HL-60 (cell line): ENCODE measurements around the gene HSD3B1.
A peak's percentile ranks its signal among the peaks of the same experiment; 100 is the strongest.

ENCODE experiments used
- DNase-seq, 2 experiments: peaks; one replicate each; pipeline ENCODE4 v3.0.0-alpha.2; 2010 to 2020; ENCODE audit warnings: low read depth in 1 of 2, low spot score in 1 of 2
- H3K27ac ChIP-seq: fragments of 250-450 bp; sonication (Bioruptor Pico); replicated peaks from 2 replicates; pipeline ENCODE4 v1.5.1; 2020; ENCODE audit warnings: mild to moderate bottlenecking, moderate library complexity
- H3K27me3 ChIP-seq: fragments of 250-450 bp; sonication (Bioruptor Pico); 2 replicates; pipeline ENCODE4 v1.5.1; 2021; ENCODE audit warnings: mild to moderate bottlenecking, moderate library complexity; ENCODE audit not compliant: insufficient read depth, poor library complexity, severe bottlenecking
- H3K4me3 ChIP-seq: replicated peaks from 2 replicates; pipeline ENCODE4 v1.5.1; 2011; ENCODE audit warnings: mild to moderate bottlenecking, control low read depth, low read length; ENCODE audit not compliant: insufficient read depth
- CTCF ChIP-seq: IDR thresholded peaks from one replicate; pipeline ENCODE4 v1.5.1; 2011; ENCODE audit warnings: low read length, control low read depth, inconsistent platforms; ENCODE audit not compliant: insufficient read depth
- GABPA ChIP-seq: IDR thresholded peaks from 2 replicates; pipeline ENCODE4 v1.6.1; 2012; ENCODE audit warnings: low read depth
- POLR2AphosphoS5 ChIP-seq: IDR thresholded peaks from 2 replicates; pipeline ENCODE4 v1.6.1; 2012; ENCODE audit warnings: low read depth
- SPI1 ChIP-seq: IDR thresholded peaks from 2 replicates; pipeline ENCODE4 v1.6.1; 2012; ENCODE audit warnings: low read depth, mild to moderate bottlenecking, borderline replicate concordance
- TF ChIP-seq, protein P1 (sequence below): IDR thresholded peaks from 2 replicates; pipeline ENCODE4 v1.6.1; 2012; ENCODE audit warnings: low read depth; ENCODE audit not compliant: insufficient replicate concordance

Gene HSD3B1

DNA sequence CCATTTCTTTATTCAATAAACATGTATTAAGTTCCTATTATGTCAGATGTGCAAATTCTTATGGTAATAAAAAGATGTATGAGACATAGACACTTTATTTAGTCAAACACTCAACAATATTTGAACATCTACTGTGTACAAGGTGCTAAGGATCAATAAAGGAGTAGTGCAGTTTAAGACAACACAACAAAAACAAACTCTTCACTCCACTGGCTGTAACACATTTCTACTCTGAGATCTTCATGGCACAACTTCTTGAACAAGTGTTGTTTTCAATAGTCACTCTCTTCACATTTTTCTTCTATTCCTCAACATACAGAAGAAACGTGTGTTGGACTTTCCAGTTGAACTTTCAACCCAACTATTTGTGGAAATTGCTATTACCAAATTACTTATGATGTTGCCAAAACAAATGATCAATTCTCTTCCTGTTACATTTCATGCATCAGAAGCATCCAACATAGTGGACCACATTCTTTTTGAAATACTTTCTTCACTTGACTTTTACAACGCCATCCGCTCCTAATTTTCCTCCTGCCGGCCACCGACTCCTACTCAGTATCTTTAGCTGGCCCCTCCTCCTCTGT, 25.4 kb downstream of the HSD3B1 start:
- H3K4me3 ChIP-seq, result no peak overlapping the region
- no peak for TF ChIP-seq GABPA
- TF ChIP-seq POLR2AphosphoS5, result no peak
- no peak for TF ChIP-seq SPI1
- TF ChIP-seq, protein P1, sequence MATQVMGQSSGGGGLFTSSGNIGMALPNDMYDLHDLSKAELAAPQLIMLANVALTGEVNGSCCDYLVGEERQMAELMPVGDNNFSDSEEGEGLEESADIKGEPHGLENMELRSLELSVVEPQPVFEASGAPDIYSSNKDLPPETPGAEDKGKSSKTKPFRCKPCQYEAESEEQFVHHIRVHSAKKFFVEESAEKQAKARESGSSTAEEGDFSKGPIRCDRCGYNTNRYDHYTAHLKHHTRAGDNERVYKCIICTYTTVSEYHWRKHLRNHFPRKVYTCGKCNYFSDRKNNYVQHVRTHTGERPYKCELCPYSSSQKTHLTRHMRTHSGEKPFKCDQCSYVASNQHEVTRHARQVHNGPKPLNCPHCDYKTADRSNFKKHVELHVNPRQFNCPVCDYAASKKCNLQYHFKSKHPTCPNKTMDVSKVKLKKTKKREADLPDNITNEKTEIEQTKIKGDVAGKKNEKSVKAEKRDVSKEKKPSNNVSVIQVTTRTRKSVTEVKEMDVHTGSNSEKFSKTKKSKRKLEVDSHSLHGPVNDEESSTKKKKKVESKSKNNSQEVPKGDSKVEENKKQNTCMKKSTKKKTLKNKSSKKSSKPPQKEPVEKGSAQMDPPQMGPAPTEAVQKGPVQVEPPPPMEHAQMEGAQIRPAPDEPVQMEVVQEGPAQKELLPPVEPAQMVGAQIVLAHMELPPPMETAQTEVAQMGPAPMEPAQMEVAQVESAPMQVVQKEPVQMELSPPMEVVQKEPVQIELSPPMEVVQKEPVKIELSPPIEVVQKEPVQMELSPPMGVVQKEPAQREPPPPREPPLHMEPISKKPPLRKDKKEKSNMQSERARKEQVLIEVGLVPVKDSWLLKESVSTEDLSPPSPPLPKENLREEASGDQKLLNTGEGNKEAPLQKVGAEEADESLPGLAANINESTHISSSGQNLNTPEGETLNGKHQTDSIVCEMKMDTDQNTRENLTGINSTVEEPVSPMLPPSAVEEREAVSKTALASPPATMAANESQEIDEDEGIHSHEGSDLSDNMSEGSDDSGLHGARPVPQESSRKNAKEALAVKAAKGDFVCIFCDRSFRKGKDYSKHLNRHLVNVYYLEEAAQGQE, result no peak
- no peak for TF ChIP-seq CTCF
- H3K27ac ChIP-seq, result no peak overlapping the region
- DNase-seq, result no peak
- H3K27me3 ChIP-seq, result no peaks in the 10 kb centered on the region

- DNase-seq, result no peak
- TF ChIP-seq SPI1, result peak; percentile 73; the same call in 1 of the 2 replicates
- no peak for TF ChIP-seq GABPA
- Histone ChIP-seq H3K4me3 (no peak overlapping the region), H3K27ac (no peak overlapping the region), H3K27me3 (no peaks in the 10 kb centered on the region)
These were observed 28.4 kb downstream of the HSD3B1 start for GRCh38 chr1:119535381-119535780.

DNA sequence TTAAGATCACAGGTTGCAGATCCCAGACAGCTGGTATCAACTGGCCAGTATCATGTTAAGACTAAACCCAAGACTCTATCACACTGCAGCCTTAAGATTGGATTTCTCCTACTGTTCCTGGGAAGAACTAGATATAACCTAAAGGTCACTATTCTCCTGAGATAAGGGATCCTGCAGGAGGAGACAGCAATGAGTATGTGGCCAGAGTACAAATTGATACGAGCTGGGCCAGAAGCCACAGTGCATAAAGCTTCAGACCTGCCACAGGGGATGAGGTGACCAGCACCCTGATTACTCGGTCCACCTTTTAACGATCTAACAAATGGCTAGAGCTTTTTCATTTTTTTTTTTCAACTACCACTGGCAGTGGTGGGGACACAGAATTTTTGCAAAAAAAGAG, 31.0 kb downstream of the HSD3B1 start:
- TF ChIP-seq, protein P1, result no peak
- no peak for TF ChIP-seq GABPA
- no peak for TF ChIP-seq SPI1
- TF ChIP-seq POLR2AphosphoS5, result no peak
- no peak for TF ChIP-seq CTCF
- H3K27me3 ChIP-seq, result no peaks in the 10 kb centered on the region
- H3K27ac ChIP-seq, result no peak overlapping the region
- no peak for DNase-seq
- no peak overlapping the region for H3K4me3 ChIP-seq

GRCh38 chr1:119539636-119540035, 32.6 kb downstream of the HSD3B1 start:
- no peak for TF ChIP-seq CTCF
- no peak for TF ChIP-seq GABPA
- TF ChIP-seq SPI1, result no peak
- TF ChIP-seq, protein P1, result no peak
- no peak for TF ChIP-seq POLR2AphosphoS5
- no peak for DNase-seq
- Histone ChIP-seq H3K27ac (no peak overlapping the region), H3K27me3 (no peaks in the 10 kb centered on the region), H3K4me3 (no peak overlapping the region)
